ENCODE data around the gene ST8SIA1. TPM values are rescaled to one million over a fixed set of nuclear protein-coding genes. Genes with fewer than 3 reads are reported as not detected.
"Not testable (repeated sequence)": the region's sequence is repeated elsewhere in the genome, so short reads cannot be mapped to it uniquely, and the experiment has no call there.

ST8SIA1 gene
- polyA plus RNA-seq, 1 donor from 2014 or later = 22.5 TPM

GRCh38 chr12:22160396-22161003 is 174.0 kb downstream of the ST8SIA1 start:
- Histone ChIP-seq H3F3A (ENCODE audit: insufficient read depth, low read length, poor library complexity, severe bottlenecking) (no peaks in the 10 kb centered on the region), H3K27me3 (ENCODE audit: insufficient read depth, low read depth, low read length) (no peaks in the 10 kb centered on the region), H3K9me3 (ENCODE audit: low read length) (no peaks in the 10 kb centered on the region), H3K4me2 (ENCODE audit: low read length) (no peak overlapping the region), H3K36me3 (ENCODE audit: insufficient read depth, low read length) (no peaks in the 10 kb centered on the region), H3K9me2 (ENCODE audit: insufficient read depth, low read length) (no peaks in the 10 kb centered on the region), H3K27ac (ENCODE audit: low read length) (no peak overlapping the region), H2AFZ (ENCODE audit: low read depth, low read length) (no peak overlapping the region), H3K9ac (ENCODE audit: low read length) (no peak overlapping the region), H4K20me1 (ENCODE audit: insufficient read depth) (no peaks in the 10 kb centered on the region), H3K79me2 (replicated peaks; ENCODE audit: insufficient read depth, low read length) (no peaks in the 10 kb centered on the region), H3K4me3 (ENCODE audit: low read length) (no peak overlapping the region)
- TF ChIP-seq SMC3 (conservative IDR thresholded peaks at IDR 0.05; ENCODE audit: poor library complexity) = no peak
- no peak for TF ChIP-seq POLR2AphosphoS5 (IDR thresholded peaks at IDR 0.05)
- no peak for TF ChIP-seq CTCF (IDR thresholded peaks at IDR 0.05; ENCODE audit: poor library complexity, severe bottlenecking)
- TF ChIP-seq RAD21 (conservative IDR thresholded peaks at IDR 0.05) = no peak
- no peak for TF ChIP-seq REST (IDR thresholded peaks at IDR 0.05; ENCODE audit: borderline replicate concordance)
- no peak for TF ChIP-seq EZH2 (IDR thresholded peaks at IDR 0.05; ENCODE audit: borderline replicate concordance, insufficient read depth, low read length, poor library complexity, severe bottlenecking)
- no peak for TF ChIP-seq TAF1 (IDR thresholded peaks at IDR 0.05; ENCODE audit: low read depth)
- no peak for TF ChIP-seq MXI1 (conservative IDR thresholded peaks at IDR 0.05; ENCODE audit: poor library complexity, severe bottlenecking)
- no peak for TF ChIP-seq EP300 (conservative IDR thresholded peaks at IDR 0.05; ENCODE audit: poor library complexity, severe bottlenecking)

DNA sequence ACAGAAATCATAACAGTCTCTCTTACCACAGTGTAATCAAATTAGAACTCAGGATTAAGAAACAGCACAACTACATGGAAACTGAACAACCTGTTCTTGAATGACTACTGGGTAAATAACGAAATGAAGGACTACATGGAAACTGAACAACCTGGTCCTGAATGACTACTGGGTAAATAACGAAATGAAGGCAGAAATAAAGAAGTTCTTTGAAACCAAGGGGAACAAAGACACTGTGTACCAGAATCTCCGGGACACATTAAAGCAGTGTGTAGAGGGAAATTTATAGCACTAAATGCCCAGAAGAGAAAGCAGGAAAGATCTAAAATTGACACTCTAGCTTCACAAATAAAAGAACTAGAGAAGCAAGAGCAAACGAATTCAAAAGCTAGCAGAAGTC is 185.2 kb downstream of the ST8SIA1 start:
- not testable (repeated sequence) for H2AFZ ChIP-seq (ENCODE audit: low read depth, low read length); H3K27me3 ChIP-seq (ENCODE audit: insufficient read depth, low read depth, low read length); H3K79me2 ChIP-seq (replicated peaks; ENCODE audit: insufficient read depth, low read length); H3K27ac ChIP-seq (ENCODE audit: low read length); H4K20me1 ChIP-seq (ENCODE audit: insufficient read depth); H3K9ac ChIP-seq (ENCODE audit: low read length); H3K4me3 ChIP-seq (ENCODE audit: low read length); H3K4me2 ChIP-seq (ENCODE audit: low read length); H3K36me3 ChIP-seq (ENCODE audit: insufficient read depth, low read length); H3K9me3 ChIP-seq (ENCODE audit: low read length); H3F3A ChIP-seq (ENCODE audit: insufficient read depth, low read length, poor library complexity, severe bottlenecking); H3K9me2 ChIP-seq (ENCODE audit: insufficient read depth, low read length)

DNA sequence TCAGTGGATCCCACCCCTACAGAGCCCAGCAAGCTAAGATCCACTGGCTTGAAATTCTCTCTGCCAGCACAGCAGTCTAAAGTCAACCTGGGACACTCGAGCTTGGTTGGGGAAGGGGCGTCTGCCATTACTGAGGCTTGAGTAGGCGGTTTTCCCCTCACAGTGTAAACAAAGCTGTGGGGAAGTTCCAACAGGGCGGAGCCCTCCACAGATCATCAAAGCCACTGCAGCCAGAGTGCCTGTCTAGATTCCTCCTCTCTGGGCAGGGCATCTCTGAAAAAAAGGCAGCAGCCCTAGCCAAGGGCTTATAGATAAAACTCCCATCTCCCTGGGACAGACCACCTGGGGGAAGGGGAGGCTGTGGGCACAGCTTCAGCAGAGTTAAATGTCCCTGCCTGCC is 187.8 kb downstream of the ST8SIA1 start:
- H3K4me3 ChIP-seq (ENCODE audit: low read length); H2AFZ ChIP-seq (ENCODE audit: low read depth, low read length); H4K20me1 ChIP-seq (ENCODE audit: insufficient read depth); H3K27me3 ChIP-seq (ENCODE audit: insufficient read depth, low read depth, low read length); H3K36me3 ChIP-seq (ENCODE audit: insufficient read depth, low read length); H3K4me2 ChIP-seq (ENCODE audit: low read length); H3K79me2 ChIP-seq (replicated peaks; ENCODE audit: insufficient read depth, low read length); H3K27ac ChIP-seq (ENCODE audit: low read length); H3K9me3 ChIP-seq (ENCODE audit: low read length); H3F3A ChIP-seq (ENCODE audit: insufficient read depth, low read length, poor library complexity, severe bottlenecking); H3K9me2 ChIP-seq (ENCODE audit: insufficient read depth, low read length); H3K9ac ChIP-seq (ENCODE audit: low read length): not testable (repeated sequence)

Other genes starting within 250 kb of the ST8SIA1 start
- gene C2CD5, start 209.8 kb upstream of the ST8SIA1 start, polyA plus RNA-seq = 171 and 179 TPM in 2 replicates

Data from neural cell (in vitro differentiated cells).